K562 (cell line): ENCODE results near the gene CENPB. TPM values are rescaled to one million over a fixed set of nuclear protein-coding genes. Genes with fewer than 3 reads are reported as not detected.

ENCODE experiments used
- CTCFL ChIP-seq: IDR thresholded peaks from 2 replicates; pipeline ENCODE4 v1.6.1; 2011; ENCODE audit warnings: borderline replicate concordance, low read depth, mild to moderate bottlenecking, moderate library complexity, low read length; ENCODE audit not compliant: insufficient read depth, poor library complexity, severe bottlenecking
- E2F5 ChIP-seq: sonication (generic); formaldehyde crosslinking; IDR thresholded peaks from 2 replicates; pipeline ENCODE4 v1.8.0; 2022; ENCODE audit warnings: mild to moderate bottlenecking, missing genetic modification reagents
- ETV5 ChIP-seq: sonication (generic); formaldehyde crosslinking; IDR thresholded peaks from 2 replicates; pipeline ENCODE4 v1.4.0; 2020; ENCODE audit warnings: low read depth, mild to moderate bottlenecking, missing genetic modification reagents
- KLF10 ChIP-seq: fragments of 250-450 bp; sonication (Bioruptor Pico); IDR thresholded peaks from 2 replicates; pipeline ENCODE4 v1.6.1; 2021; ENCODE audit warnings: matching md5 sums
- NCOA2 ChIP-seq, 2 experiments: fragments of 450-650 bp; IDR thresholded peaks; 2 replicates each; pipeline ENCODE4 v1.6.1; 2018; ENCODE audit warnings: mild to moderate bottlenecking in 2 of 2, moderate library complexity in 1 of 2; ENCODE audit not compliant: partially characterized antibody in 2 of 2
- NUFIP1 ChIP-seq: fragments of 450-650 bp; IDR thresholded peaks from 2 replicates; pipeline ENCODE4 v1.6.1; 2018; ENCODE audit not compliant: partially characterized antibody
- PCBP1 ChIP-seq: fragments of 200-400 bp; formaldehyde crosslinking; IDR thresholded peaks from 2 replicates; pipeline ENCODE4 v1.6.1; 2018; ENCODE audit warnings: mild to moderate bottlenecking, low read depth, low read length; ENCODE audit not compliant: poor library complexity, severe bottlenecking
- POLR3A ChIP-seq: IDR thresholded peaks from 2 replicates; pipeline ENCODE4 v1.6.1; 2011; ENCODE audit warnings: borderline replicate concordance, mild to moderate bottlenecking, moderate library complexity; ENCODE audit not compliant: insufficient read length, insufficient read depth; ENCODE audit errors: extremely low read depth
- REST ChIP-seq, 2 experiments: fragments of 450-650 bp; formaldehyde crosslinking in 1 of 2; IDR thresholded peaks; 2 replicates each; pipeline versions ENCODE4 v1.4.0 to v1.6.1; 2014 to 2020; ENCODE audit warnings: mild to moderate bottlenecking in 2 of 2, borderline replicate concordance in 1 of 2, low read depth in 1 of 2
- SUPT5H ChIP-seq: fragments of 450-650 bp; IDR thresholded peaks from 2 replicates; pipeline ENCODE4 v1.6.1; 2016
- TFAP4 ChIP-seq: sonication (generic); formaldehyde crosslinking; IDR thresholded peaks from 2 replicates; pipeline ENCODE4 v1.8.0; 2022; ENCODE audit warnings: missing genetic modification reagents, mild to moderate bottlenecking, moderate library complexity, borderline replicate concordance
- ZEB2 ChIP-seq: fragments of 450-650 bp; IDR thresholded peaks from 2 replicates; pipeline ENCODE4 v1.6.1; 2016
- ZNF197 ChIP-seq: fragments of 200-800 bp; sonication (Bioruptor generic); IDR thresholded peaks from 2 replicates; pipeline ENCODE4 v1.6.1; 2016; ENCODE audit warnings: low read depth, missing genetic modification characterization, missing compliant biosample characterization
- ZZZ3 ChIP-seq: fragments of 450-650 bp; IDR thresholded peaks from 2 replicates; pipeline ENCODE4 v1.6.1; 2016; ENCODE audit warnings: antibody characterized with exemption, mild to moderate bottlenecking, moderate library complexity
- polyA plus RNA-seq, 8 experiments: library from polyadenylated mRNA; depleted of rRNA in 4 of 8; stranded (reverse) in 5 of 8; unstranded in 3 of 8; fragments of >200 nt; fragmentation: Nextera tagmentation in 2 of 8; fragmentation: Illumina TruSeq in 1 of 8; extraction: Ambion mirVana in 2 of 8; extraction: Trizol in 1 of 8; gene quantifications; 2 replicates each; pipeline versions ENCODE4 v1.2.1 to v1.2.3, GENCODE V29; 2011 to 2014; ENCODE audit warnings: inconsistent platforms in 1 of 8, missing spikeins in 1 of 8
- total RNA-seq, 7 experiments: library from RNA; depleted of rRNA in 6 of 7; stranded (reverse); fragments of >200 nt in 6 of 7; fragmentation: Illumina TruSeq in 2 of 7; extraction: Trizol in 2 of 7; gene quantifications; 2 replicates each; pipeline versions ENCODE4 v1.2.1 to v1.2.3, GENCODE V29; 2011 to 2021; ENCODE audit warnings: low replicate concordance in 1 of 7

Gene CENPB
- total and polyA plus RNA-seq, 9 of the 15 experiments (the other 6 are each of a cell fraction or from before 2014, with no cell fraction given): 0.17 to 70.8 (median 24.9) TPM

- TF ChIP-seq E2F5 (no peak), NCOA2 (IDR thresholded peaks at IDR 0.05; ENCODE audit: partially characterized antibody in 2 of 2) (no peak), POLR3A (no peak), CTCFL (peak; percentile 37), ZEB2 (no peak), KLF10 (no peak), PCBP1 (peak; percentile 80), TFAP4 (peak; percentile 99), ZZZ3 (no peak), REST (IDR thresholded peaks at IDR 0.05; ENCODE audit: borderline replicate concordance) (0 out of 2 replicates have a peak, but pooled peaks have one; percentile 9), REST (CRISPR knock-in tag; IDR thresholded peaks at IDR 0.05; ENCODE audit: low read depth) (no peak), SUPT5H (peak; percentile 49), NUFIP1 (no peak), ZNF197 (CRISPR knock-in tag) (no peak), ETV5 (CRISPR knock-in tag) (peak; percentile 83)
Observed at GRCh38 chr20:3795511-3796468, 9.2 kb upstream of the CENPB start, which contains the start of gene CDC25B (continued).
